ENCODE results near the gene B9D2. TPM values are rescaled to one million over a fixed set of nuclear protein-coding genes. Genes with fewer than 3 reads are reported as not detected.

Gene B9D2
- total and polyA plus RNA-seq, 2 experiments from 2014 or later, result 2.7 to 7.4 TPM

DNA sequence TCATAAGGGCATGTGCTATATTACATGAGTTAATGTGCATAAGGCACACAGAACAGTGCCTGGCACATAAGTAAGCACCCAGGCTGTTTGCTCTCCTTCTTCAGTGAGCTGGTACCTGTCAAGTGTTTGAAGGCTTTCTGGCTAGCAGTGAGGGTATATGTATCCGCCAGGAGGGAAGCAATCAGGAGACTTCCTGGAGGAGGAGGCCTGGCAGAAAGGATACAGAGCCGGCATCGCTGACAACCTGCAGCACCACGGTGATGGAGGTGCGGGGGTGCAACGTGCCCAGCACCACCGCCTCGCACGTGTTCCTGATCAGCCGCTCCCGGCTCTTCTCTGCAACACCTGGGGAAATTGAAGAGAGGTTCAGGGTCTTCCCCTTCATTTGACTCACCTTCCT lies 27.7 kb upstream of the B9D2 start:
- no peak overlapping the region for H2AFZ ChIP-seq
- peaks cover 10% of the 10 kb centered on the region for H3K4me1 Mint-ChIP-seq
- H3K36me3 Mint-ChIP-seq (ENCODE audit: low read depth), result peaks cover 44% of the 10 kb centered on the region
- H3K27me3 Mint-ChIP-seq (ENCODE audit: insufficient read depth, low read depth, poor library complexity), result peaks cover 4% of the 10 kb centered on the region
- no peak for TF ChIP-seq ZNF331 (CRISPR knock-in tag; IDR thresholded peaks at IDR 0.05; ENCODE audit: low read depth)
- TF ChIP-seq, protein P1, sequence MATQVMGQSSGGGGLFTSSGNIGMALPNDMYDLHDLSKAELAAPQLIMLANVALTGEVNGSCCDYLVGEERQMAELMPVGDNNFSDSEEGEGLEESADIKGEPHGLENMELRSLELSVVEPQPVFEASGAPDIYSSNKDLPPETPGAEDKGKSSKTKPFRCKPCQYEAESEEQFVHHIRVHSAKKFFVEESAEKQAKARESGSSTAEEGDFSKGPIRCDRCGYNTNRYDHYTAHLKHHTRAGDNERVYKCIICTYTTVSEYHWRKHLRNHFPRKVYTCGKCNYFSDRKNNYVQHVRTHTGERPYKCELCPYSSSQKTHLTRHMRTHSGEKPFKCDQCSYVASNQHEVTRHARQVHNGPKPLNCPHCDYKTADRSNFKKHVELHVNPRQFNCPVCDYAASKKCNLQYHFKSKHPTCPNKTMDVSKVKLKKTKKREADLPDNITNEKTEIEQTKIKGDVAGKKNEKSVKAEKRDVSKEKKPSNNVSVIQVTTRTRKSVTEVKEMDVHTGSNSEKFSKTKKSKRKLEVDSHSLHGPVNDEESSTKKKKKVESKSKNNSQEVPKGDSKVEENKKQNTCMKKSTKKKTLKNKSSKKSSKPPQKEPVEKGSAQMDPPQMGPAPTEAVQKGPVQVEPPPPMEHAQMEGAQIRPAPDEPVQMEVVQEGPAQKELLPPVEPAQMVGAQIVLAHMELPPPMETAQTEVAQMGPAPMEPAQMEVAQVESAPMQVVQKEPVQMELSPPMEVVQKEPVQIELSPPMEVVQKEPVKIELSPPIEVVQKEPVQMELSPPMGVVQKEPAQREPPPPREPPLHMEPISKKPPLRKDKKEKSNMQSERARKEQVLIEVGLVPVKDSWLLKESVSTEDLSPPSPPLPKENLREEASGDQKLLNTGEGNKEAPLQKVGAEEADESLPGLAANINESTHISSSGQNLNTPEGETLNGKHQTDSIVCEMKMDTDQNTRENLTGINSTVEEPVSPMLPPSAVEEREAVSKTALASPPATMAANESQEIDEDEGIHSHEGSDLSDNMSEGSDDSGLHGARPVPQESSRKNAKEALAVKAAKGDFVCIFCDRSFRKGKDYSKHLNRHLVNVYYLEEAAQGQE (IDR thresholded peaks at IDR 0.05; ENCODE audit: unreplicated experiment), result no peak
- TF ChIP-seq POLR2AphosphoS5 (IDR thresholded peaks at IDR 0.05; ENCODE audit: low read depth), result no peak
- TF ChIP-seq, protein P2, sequence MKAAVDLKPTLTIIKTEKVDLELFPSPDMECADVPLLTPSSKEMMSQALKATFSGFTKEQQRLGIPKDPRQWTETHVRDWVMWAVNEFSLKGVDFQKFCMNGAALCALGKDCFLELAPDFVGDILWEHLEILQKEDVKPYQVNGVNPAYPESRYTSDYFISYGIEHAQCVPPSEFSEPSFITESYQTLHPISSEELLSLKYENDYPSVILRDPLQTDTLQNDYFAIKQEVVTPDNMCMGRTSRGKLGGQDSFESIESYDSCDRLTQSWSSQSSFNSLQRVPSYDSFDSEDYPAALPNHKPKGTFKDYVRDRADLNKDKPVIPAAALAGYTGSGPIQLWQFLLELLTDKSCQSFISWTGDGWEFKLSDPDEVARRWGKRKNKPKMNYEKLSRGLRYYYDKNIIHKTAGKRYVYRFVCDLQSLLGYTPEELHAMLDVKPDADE (IDR thresholded peaks at IDR 0.05), result no peak
- TF ChIP-seq CREB1 (CRISPR knock-in tag; IDR thresholded peaks at IDR 0.05; ENCODE audit: low read depth), result no peak
- no peak for TF ChIP-seq ZNF114 (CRISPR knock-in tag; IDR thresholded peaks at IDR 0.05)
- TF ChIP-seq, protein P3, sequence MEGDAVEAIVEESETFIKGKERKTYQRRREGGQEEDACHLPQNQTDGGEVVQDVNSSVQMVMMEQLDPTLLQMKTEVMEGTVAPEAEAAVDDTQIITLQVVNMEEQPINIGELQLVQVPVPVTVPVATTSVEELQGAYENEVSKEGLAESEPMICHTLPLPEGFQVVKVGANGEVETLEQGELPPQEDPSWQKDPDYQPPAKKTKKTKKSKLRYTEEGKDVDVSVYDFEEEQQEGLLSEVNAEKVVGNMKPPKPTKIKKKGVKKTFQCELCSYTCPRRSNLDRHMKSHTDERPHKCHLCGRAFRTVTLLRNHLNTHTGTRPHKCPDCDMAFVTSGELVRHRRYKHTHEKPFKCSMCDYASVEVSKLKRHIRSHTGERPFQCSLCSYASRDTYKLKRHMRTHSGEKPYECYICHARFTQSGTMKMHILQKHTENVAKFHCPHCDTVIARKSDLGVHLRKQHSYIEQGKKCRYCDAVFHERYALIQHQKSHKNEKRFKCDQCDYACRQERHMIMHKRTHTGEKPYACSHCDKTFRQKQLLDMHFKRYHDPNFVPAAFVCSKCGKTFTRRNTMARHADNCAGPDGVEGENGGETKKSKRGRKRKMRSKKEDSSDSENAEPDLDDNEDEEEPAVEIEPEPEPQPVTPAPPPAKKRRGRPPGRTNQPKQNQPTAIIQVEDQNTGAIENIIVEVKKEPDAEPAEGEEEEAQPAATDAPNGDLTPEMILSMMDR (conservative IDR thresholded peaks at IDR 0.05; ENCODE audit: low read depth in 2 of 2), result no peak
- TF ChIP-seq JUNB (IDR thresholded peaks at IDR 0.05; ENCODE audit: unreplicated experiment), result no peak
- no peak for TF ChIP-seq EZH2 (IDR thresholded peaks at IDR 0.05; ENCODE audit: low read depth, unreplicated experiment)
- TF ChIP-seq EZH2phosphoT487 (IDR thresholded peaks at IDR 0.05; ENCODE audit: unreplicated experiment), result no peak
- no peak for TF ChIP-seq NANOG (IDR thresholded peaks at IDR 0.05; ENCODE audit: borderline replicate concordance)
- TF ChIP-seq, protein P4, sequence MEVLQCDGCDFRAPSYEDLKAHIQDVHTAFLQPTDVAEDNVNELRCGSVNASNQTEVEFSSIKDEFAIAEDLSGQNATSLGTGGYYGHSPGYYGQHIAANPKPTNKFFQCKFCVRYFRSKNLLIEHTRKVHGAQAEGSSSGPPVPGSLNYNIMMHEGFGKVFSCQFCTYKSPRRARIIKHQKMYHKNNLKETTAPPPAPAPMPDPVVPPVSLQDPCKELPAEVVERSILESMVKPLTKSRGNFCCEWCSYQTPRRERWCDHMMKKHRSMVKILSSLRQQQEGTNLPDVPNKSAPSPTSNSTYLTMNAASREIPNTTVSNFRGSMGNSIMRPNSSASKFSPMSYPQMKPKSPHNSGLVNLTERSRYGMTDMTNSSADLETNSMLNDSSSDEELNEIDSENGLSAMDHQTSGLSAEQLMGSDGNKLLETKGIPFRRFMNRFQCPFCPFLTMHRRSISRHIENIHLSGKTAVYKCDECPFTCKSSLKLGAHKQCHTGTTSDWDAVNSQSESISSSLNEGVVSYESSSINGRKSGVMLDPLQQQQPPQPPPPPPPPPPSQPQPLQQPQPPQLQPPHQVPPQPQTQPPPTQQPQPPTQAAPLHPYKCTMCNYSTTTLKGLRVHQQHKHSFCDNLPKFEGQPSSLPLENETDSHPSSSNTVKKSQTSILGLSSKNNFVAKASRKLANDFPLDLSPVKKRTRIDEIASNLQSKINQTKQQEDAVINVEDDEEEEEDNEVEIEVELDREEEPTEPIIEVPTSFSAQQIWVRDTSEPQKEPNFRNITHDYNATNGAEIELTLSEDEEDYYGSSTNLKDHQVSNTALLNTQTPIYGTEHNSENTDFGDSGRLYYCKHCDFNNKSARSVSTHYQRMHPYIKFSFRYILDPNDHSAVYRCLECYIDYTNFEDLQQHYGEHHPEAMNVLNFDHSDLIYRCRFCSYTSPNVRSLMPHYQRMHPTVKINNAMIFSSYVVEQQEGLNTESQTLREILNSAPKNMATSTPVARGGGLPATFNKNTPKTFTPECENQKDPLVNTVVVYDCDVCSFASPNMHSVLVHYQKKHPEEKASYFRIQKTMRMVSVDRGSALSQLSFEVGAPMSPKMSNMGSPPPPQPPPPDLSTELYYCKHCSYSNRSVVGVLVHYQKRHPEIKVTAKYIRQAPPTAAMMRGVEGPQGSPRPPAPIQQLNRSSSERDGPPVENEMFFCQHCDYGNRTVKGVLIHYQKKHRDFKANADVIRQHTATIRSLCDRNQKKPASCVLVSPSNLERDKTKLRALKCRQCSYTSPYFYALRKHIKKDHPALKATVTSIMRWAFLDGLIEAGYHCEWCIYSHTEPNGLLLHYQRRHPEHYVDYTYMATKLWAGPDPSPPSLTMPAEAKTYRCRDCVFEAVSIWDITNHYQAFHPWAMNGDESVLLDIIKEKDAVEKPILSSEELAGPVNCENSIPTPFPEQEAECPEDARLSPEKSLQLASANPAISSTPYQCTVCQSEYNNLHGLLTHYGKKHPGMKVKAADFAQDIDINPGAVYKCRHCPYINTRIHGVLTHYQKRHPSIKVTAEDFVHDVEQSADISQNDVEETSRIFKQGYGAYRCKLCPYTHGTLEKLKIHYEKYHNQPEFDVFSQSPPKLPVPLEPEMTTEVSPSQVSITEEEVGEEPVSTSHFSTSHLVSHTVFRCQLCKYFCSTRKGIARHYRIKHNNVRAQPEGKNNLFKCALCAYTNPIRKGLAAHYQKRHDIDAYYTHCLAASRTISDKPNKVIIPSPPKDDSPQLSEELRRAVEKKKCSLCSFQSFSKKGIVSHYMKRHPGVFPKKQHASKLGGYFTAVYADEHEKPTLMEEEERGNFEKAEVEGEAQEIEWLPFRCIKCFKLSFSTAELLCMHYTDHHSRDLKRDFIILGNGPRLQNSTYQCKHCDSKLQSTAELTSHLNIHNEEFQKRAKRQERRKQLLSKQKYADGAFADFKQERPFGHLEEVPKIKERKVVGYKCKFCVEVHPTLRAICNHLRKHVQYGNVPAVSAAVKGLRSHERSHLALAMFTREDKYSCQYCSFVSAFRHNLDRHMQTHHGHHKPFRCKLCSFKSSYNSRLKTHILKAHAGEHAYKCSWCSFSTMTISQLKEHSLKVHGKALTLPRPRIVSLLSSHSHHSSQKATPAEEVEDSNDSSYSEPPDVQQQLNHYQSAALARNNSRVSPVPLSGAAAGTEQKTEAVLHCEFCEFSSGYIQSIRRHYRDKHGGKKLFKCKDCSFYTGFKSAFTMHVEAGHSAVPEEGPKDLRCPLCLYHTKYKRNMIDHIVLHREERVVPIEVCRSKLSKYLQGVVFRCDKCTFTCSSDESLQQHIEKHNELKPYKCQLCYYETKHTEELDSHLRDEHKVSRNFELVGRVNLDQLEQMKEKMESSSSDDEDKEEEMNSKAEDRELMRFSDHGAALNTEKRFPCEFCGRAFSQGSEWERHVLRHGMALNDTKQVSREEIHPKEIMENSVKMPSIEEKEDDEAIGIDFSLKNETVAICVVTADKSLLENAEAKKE (CRISPR knock-in tag; IDR thresholded peaks at IDR 0.05), result no peak
- TF ChIP-seq STAT1 (IDR thresholded peaks at IDR 0.05; ENCODE audit: unreplicated experiment), result no peak
- no peaks in the 10 kb centered on the region for H3K9me2 ChIP-seq (ENCODE audit: insufficient read depth)
- H3K27ac ChIP-seq (ENCODE audit: low read depth), result no peak overlapping the region
- ATAC-seq, result no peak
- H4K20me1 ChIP-seq (replicated peaks; ENCODE audit: insufficient read depth), result peaks cover 12% of the 10 kb centered on the region; the same call in 1 of the 2 replicates
- H3K36me3 ChIP-seq (ENCODE audit: insufficient read depth), result peaks cover 13% of the 10 kb centered on the region; the same call in 1 of the 2 replicates
- peaks cover 17% of the 10 kb centered on the region for H3K79me2 ChIP-seq (replicated peaks; ENCODE audit: insufficient read depth)
- no peak overlapping the region for H3K4me3 Mint-ChIP-seq
- H3K4me1 ChIP-seq (ENCODE audit: insufficient read depth), result peaks cover 7% of the 10 kb centered on the region; the same call in 1 of the 2 replicates
- H3F3A ChIP-seq (replicated peaks; ENCODE audit: low read depth), result no peaks in the 10 kb centered on the region
- H3K9me3 Mint-ChIP-seq, result no peaks in the 10 kb centered on the region
- no peak for DNase-seq (ENCODE audit: low spot score)
- no peak overlapping the region for H3K4me3 ChIP-seq
- H3K4me2 ChIP-seq, result no peak overlapping the region
- H3K27ac Mint-ChIP-seq, result no peak overlapping the region
- H3K27me3 ChIP-seq (ENCODE audit: insufficient read depth), result no peaks in the 10 kb centered on the region
